Measurements from ENCODE around the gene ZBTB20.

Gene ZBTB20

DNA sequence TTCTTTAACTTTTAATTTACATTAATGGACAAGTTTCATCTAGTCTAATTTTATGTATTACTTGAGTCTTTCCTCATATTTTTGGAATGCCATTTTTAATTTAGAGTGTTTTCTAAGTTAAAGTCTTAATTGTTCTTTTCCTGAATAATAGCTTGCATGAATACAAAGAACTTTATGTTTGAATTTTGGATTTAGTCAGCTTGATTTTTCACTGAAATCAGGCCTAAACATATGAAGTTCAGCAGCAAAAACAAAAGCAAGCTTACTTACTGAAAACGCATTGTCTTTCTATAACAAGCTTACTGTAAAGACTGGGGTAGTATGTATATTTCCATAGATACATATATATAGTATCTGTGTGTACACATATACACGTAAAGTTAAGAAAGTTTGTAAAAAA lies 126.0 kb downstream of the ZBTB20 start:
- no peak for DNase-seq (ENCODE audit: low spot score)

DNA sequence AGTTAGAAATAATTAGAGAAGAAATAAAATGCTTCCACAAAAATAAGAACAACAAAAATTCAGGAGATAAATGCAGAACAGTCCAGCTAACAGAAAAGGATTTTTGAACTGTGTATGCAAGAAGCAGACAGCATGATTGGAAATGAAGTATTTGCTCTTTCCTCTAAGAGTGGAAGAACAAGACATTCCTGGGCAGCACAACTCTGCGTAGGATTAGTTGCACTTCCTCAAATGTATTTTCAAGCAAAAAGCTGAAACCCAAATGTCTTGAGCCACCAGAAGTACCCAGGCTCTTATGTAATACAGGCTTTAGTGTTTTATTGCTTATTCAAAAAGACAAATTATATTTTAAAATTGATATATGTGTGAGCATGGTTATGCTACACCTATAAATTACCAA lies 127.2 kb downstream of the ZBTB20 start:
- DNase-seq (ENCODE audit: low spot score): no peak

GRCh38 chr3:115018694-115019093 lies 128.4 kb downstream of the ZBTB20 start:
- no peak for DNase-seq (ENCODE audit: low spot score)

DNA sequence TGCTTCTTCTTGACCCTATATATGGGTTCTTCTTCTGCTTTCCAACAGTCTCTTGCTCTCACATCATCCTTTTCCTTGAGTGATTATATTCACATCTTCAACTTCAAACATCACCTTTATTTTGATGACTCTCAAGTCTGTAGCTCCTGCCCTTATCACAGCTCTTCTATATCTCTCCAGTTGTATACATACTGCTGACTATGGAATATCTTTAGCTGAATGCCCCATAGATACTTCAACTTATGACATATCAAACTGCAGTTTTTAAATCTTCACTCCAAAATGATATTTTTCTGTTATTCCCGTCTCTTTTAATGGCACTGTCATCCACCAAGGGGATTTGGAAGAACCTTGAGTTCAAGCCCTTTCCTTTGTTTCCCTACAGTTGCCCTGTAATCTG lies 139.1 kb downstream of the ZBTB20 start:
- no peak for DNase-seq (ENCODE audit: low spot score)

GRCh38 chr3:115004201-115005140 lies 142.6 kb downstream of the ZBTB20 start:
- no peak for DNase-seq (ENCODE audit: low spot score)

- DNase-seq (ENCODE audit: low spot score): no peak
Measured at GRCh38 chr3:114998971-114999579, 148.0 kb downstream of the ZBTB20 start.

DNA sequence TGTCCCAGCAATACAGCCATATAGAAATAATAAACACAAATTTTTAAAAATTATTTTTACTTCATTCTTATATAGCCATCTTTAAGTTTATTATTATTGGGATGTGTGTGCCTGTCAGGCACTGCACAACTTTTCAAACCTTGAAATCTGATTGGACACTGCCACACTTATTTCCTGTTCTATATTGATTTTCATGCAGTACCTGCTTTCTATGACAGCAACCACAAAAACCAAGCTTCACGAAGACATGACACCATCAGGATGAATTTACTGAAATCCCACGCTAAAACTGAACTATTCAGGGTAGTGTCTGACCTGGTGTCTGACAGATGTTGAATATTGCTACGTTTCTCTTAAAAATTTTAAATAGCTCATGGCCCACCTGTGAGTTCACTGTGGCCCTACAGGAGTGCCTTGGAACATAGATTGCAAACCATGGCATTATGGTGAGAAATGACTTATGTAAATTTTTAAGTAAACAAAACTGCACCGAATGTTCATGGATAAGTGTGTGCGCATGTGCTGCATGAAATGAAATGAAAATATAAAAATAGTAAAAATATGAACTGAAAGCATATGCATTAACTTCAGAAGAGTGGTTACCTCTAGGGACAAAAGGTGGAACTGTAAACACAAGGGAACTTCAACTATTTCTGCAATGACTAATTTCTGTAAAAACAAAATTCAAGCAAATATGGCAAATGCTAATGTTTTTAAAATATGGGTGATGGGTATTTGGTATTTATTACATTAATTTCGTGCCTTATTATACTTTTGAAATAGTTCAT lies 152.3 kb downstream of the ZBTB20 start:
- DNase-seq (ENCODE audit: low spot score): no peak

DNA sequence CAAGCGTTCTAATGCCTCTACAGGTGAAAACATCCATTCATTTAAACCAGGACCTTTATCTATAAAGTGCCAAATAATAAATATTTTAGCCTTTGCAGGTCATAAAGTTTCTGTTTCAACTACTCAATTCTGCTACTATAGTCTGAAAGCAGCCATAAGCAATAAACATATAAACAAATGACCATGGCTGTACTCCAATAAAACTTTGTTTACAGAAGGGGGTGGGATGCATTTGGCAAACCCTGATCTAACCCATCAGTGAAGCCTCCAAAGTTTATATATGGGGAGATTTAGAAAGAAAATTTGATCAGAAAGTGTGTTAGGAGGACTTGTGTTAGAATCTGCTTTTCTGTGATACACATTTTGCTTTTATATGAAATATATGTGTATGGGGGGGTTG lies 161.3 kb downstream of the ZBTB20 start:
- no peak for DNase-seq (ENCODE audit: low spot score)

DNA sequence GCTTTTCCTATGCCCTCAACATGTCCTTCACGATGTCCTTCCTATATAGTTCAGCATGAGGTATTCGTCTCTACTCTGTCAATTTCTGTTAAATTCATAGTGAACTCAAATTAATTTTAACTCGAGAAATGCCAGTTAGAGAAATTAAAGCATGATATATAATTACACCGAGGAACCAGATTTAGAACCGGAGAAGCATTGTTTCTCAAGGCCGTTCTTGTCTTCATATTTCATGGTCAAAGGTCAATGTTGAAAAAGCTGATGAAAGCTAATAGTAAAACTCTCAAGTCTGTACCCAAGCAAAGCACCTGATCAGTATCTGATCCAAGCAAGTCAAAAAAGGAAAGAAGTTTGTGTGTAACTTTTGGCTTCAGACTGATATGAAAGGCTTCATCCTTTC lies 163.8 kb downstream of the ZBTB20 start:
- no peak for DNase-seq (ENCODE audit: low spot score)

- no peak for DNase-seq (ENCODE audit: low spot score)
Measured at GRCh38 chr3:114974387-114974786, 172.7 kb downstream of the ZBTB20 start.

DNA sequence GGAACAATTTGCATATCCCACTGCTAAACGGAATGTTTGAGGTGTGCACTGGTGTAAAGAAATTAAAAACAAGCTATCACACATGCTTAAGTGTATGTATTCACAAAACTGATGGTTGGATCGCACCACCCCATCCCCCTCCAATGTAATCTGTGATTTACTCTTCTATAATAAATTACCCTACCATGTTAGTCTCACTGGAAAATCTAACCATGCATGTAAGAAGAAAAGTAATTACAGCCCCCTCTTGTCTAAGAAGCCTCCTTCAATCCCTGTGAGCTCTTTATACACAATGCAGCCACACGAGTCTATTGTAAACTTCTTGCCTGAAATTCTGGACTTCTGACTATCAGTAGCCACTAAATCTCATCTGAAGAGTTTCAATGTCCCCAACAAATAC lies 173.6 kb downstream of the ZBTB20 start:
- no peak for DNase-seq (ENCODE audit: low spot score)

- DNase-seq (ENCODE audit: low spot score): no peak
Measured at GRCh38 chr3:114967168-114967567, 179.9 kb downstream of the ZBTB20 start.

DNA sequence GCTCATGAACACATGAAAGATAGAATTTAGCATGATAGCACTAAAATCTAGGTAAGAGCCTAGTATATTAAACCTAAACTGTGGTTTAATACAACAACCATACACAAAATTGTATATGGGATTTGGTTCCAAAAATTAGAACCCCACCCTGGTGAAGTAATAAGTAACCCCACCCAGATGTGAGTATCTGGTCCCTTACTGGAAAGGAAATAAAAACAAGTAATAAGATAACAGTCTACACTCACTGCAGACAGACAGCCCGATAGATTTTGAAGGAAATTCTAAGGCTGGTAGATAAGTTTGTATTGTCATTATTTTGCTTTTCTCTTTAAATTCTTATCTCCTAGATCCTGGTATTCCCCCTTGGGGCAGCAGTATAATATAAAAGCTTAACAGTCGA lies 184.9 kb downstream of the ZBTB20 start:
- DNase-seq (ENCODE audit: low spot score): no peak

DNA sequence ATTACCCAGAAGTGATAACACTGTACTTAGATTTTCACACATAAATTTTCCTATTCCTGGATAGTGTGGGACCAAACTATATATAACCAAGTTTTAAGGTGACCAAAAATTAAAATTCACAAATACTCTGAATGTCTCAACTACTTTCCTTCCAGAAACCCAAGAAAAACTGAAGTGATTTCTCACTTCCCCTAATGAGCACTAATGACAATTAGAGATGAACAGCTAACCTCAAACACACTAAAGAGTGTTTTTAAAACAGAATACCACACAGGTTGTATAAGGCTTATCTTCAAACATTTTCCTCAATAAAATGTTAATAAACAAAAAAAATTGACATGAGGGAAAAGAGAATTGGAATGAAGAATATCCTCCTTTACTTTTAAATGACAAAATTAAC lies 188.2 kb downstream of the ZBTB20 start:
- no peak for DNase-seq (ENCODE audit: low spot score)

GRCh38 chr3:114953800-114954199 lies 193.3 kb downstream of the ZBTB20 start:
- no peak for DNase-seq (ENCODE audit: low spot score)

GRCh38 chr3:114953215-114953799 lies 193.8 kb downstream of the ZBTB20 start:
- DNase-seq (ENCODE audit: low spot score): no peak

GRCh38 chr3:114942773-114943172 lies 204.3 kb downstream of the ZBTB20 start:
- no peak for DNase-seq (ENCODE audit: low spot score)

- DNase-seq (ENCODE audit: low spot score): no peak
Measured at GRCh38 chr3:114941626-114942309, 205.3 kb downstream of the ZBTB20 start.

DNA sequence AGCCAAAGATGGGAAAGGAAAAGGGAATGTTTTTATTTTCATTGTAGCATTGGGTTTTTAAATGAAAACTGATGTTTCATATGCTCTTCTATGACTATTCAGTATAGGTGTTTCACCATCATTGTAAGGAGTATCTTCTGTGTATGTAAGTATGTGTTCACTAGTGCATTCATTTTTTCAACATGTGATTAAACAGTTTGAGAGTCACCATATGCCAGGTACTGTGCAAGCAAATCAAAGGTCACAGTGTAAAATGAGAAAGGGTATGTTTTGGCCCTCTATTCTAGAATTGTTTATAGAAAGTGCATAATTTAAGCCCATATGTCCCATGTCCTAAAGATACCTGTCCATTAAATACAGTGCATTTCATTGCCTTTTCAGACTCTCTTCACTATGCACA lies 207.2 kb downstream of the ZBTB20 start:
- DNase-seq (ENCODE audit: low spot score): no peak

DNA sequence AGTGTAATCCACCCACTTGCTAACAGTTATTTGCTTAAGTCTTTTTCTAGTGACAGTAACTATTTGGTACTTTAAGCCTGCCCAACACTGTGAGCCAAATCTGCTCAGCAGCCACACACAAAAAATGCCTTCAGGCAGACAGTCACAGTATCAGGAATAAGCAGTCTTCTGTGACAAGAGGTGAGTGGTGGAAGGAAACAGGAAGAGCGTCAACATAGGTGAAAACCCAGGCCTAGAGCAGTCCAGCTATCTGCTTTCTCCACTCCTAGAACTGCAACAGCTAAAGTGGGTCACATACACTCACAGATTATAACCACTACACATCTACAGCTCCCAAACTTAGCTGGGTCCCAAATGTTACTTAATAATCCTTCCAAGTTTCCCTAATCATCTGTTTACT lies 213.7 kb downstream of the ZBTB20 start:
- DNase-seq (ENCODE audit: low spot score): no peak

DNA sequence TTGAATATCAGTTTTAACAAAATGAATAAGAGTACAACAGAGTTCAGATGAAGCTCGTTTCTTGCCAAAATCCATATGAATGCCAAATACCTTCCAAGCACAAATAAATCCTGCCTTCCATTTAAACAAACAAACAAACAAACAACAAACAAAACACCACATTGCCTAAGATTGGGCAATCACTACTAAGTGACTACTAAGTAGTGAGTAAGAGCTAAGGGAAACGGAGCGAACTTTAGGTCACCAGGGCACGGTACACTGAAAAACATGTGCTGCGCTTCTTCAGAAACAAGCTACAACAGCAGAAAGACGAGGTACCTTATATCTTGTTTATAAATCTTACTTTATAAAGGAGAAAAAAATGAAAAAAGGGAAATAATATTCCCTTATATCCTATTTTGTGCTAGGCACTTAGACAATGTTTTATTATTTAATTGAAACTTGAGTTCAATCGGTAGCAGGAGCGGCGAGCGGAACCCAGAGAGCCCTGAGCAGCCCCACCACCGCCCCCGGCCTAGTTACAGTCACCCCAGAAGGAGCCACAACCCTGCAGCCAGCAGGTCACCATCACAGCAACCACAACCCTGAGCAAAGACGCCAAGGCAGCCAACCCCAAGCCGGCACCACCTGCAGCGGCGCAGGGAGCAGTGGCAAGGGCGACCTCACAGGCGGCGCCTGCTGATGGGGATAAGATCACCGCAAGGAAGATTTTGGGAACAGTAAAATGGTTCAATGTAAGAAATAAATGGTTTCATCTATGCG lies 216.9 kb downstream of the ZBTB20 start:
- no peak for DNase-seq (ENCODE audit: low spot score)

Measured in AG08395 (cell line).